Measurements from ENCODE around the gene CMYA5. TPM values are rescaled to one million over a fixed set of nuclear protein-coding genes. Genes with fewer than 3 reads are reported as not detected.
A peak's percentile ranks its signal among the peaks of the same experiment; 100 is the strongest.

The CMYA5 gene
- total RNA-seq, 4 donors from 2014 or later = 15.8 to 49.4 (median 27.0) TPM

DNA sequence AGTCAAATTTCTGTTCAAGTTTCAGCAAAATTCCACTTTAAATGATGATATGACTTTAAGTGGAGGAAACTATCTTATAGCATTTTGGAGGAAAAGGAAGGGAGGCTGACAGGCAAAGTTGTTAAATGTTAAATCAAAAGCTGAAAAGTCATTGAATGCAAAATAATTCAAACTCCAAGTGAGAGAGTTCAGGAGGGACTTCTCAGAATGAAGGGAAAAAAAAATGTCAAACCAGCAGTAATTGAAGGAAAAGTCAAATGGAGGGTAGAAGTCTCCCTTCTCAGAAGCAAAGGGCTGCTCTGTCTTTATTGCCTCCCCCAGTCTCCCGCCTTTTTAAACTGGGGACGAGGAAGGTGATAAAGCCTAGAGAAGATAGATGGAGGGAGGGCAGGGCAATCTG, 134.8 kb downstream of the CMYA5 start:
- DNase-seq = no peak
- TF ChIP-seq POLR2A (IDR thresholded peaks at IDR 0.05) = no peak
- TF ChIP-seq, protein P1, sequence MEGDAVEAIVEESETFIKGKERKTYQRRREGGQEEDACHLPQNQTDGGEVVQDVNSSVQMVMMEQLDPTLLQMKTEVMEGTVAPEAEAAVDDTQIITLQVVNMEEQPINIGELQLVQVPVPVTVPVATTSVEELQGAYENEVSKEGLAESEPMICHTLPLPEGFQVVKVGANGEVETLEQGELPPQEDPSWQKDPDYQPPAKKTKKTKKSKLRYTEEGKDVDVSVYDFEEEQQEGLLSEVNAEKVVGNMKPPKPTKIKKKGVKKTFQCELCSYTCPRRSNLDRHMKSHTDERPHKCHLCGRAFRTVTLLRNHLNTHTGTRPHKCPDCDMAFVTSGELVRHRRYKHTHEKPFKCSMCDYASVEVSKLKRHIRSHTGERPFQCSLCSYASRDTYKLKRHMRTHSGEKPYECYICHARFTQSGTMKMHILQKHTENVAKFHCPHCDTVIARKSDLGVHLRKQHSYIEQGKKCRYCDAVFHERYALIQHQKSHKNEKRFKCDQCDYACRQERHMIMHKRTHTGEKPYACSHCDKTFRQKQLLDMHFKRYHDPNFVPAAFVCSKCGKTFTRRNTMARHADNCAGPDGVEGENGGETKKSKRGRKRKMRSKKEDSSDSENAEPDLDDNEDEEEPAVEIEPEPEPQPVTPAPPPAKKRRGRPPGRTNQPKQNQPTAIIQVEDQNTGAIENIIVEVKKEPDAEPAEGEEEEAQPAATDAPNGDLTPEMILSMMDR (IDR thresholded peaks at IDR 0.05) = no peak
- H3K36me3 ChIP-seq = no peaks in the 10 kb centered on the region
- H3K9me3 ChIP-seq = no peaks in the 10 kb centered on the region
- H3K4me3 ChIP-seq = no peak overlapping the region
- no peak overlapping the region for H3K27ac ChIP-seq
- no peaks in the 10 kb centered on the region for H3K4me1 ChIP-seq
- H3K27me3 ChIP-seq = no peaks in the 10 kb centered on the region
- intact Hi-C loops (cut with DNase I; ENCODE audit: low total_unique reads) = no loop called here

DNA sequence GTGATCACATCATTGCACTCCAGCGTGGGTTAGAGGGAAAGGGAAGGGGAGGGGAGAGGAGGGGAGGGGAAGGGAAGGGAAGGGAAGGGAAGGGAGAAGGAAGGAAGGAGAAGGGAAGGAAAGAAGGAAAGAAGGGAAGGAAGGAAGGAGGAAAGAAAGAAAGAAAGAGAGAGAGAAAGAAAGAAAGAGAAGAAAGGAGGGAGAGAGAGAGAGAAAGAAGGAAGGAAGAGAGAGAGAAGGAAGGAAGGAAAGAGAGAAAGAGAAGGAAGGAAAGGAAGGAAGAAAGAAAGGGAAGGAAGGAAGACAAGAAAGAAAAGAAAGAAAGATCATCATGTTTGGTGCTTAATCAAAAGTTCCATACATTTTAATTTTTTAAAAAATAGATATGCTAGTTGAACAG, 136.2 kb downstream of the CMYA5 start:
- no peaks in the 10 kb centered on the region for H3K27me3 ChIP-seq
- intact Hi-C loops (cut with DNase I; ENCODE audit: low total_unique reads) = no loop called here
- TF ChIP-seq POLR2A (IDR thresholded peaks at IDR 0.05) = no peak
- TF ChIP-seq, protein P1 (IDR thresholded peaks at IDR 0.05) = no peak

DNA sequence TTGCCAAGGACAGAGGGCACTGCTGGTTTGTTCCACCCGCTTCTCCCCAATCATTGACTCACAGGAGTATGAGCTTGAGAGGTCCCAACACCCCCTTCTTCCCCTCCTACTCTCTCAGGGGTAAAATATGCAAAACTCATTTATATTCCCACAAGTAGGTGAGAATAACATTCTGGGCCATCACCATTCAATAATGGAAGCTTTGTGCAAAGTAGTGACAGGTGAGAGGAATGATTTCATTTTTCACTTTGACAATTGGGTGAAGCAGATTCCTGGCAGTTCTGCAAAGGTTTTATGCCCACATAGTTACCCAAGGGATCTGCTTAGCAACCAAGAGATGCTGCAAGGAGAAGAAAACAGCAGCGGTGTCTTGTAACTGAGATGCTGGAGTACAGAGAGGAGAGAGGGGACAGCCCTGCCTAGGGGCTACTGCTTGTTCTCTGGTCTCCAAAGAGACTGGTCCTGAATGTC, 137.6 kb downstream of the CMYA5 start:
- Histone ChIP-seq H3K4me1 (no peaks in the 10 kb centered on the region), H3K27me3 (no peaks in the 10 kb centered on the region), H3K4me3 (no peak overlapping the region), H3K27ac (no peak overlapping the region), H3K9me3 (no peaks in the 10 kb centered on the region), H3K36me3 (no peaks in the 10 kb centered on the region)
- TF ChIP-seq POLR2A (IDR thresholded peaks at IDR 0.05) = no peak
- TF ChIP-seq, protein P1 (IDR thresholded peaks at IDR 0.05) = no peak
- intact Hi-C loops (cut with DNase I; ENCODE audit: low total_unique reads) = no loop called here
- no peak for DNase-seq

More for the DNA sequence above, 136.2 kb downstream of the CMYA5 start:
- H3K27ac ChIP-seq = no peak overlapping the region
- no peak for DNase-seq
- no peak overlapping the region for H3K4me3 ChIP-seq
- H3K36me3 ChIP-seq = no peaks in the 10 kb centered on the region
- H3K4me1 ChIP-seq = no peaks in the 10 kb centered on the region
- no peaks in the 10 kb centered on the region for H3K9me3 ChIP-seq

DNA sequence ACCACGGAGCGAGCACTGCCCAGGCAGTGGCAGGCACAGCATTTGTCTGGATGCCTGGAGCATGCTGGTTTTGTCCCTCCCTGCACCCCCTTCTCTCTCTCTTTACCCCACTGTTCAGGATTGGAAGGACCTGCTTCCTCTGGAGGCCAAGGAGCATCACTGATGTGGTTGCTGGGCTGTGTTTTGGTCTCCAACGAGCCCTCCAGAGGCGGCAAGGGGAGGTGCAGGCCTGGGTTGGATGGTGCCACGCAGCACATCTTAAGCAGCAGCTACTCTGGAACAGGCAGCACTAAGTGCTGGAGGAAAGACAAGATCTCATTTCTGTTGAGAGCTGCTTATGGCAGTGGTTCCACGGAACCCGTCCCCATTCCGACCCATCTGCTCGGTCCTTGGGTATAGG, 139.6 kb downstream of the CMYA5 start:
- intact Hi-C loops (cut with DNase I; ENCODE audit: low total_unique reads) = no loop called here
- H3K4me3 ChIP-seq = no peak overlapping the region
- no peak overlapping the region for H3K27ac ChIP-seq
- H3K36me3 ChIP-seq = no peaks in the 10 kb centered on the region
- TF ChIP-seq, protein P1 (IDR thresholded peaks at IDR 0.05) = no peak
- no peak for TF ChIP-seq POLR2A (IDR thresholded peaks at IDR 0.05)
- no peaks in the 10 kb centered on the region for H3K9me3 ChIP-seq
- H3K4me1 ChIP-seq = no peaks in the 10 kb centered on the region
- H3K27me3 ChIP-seq = no peaks in the 10 kb centered on the region
- no peak for DNase-seq

DNA sequence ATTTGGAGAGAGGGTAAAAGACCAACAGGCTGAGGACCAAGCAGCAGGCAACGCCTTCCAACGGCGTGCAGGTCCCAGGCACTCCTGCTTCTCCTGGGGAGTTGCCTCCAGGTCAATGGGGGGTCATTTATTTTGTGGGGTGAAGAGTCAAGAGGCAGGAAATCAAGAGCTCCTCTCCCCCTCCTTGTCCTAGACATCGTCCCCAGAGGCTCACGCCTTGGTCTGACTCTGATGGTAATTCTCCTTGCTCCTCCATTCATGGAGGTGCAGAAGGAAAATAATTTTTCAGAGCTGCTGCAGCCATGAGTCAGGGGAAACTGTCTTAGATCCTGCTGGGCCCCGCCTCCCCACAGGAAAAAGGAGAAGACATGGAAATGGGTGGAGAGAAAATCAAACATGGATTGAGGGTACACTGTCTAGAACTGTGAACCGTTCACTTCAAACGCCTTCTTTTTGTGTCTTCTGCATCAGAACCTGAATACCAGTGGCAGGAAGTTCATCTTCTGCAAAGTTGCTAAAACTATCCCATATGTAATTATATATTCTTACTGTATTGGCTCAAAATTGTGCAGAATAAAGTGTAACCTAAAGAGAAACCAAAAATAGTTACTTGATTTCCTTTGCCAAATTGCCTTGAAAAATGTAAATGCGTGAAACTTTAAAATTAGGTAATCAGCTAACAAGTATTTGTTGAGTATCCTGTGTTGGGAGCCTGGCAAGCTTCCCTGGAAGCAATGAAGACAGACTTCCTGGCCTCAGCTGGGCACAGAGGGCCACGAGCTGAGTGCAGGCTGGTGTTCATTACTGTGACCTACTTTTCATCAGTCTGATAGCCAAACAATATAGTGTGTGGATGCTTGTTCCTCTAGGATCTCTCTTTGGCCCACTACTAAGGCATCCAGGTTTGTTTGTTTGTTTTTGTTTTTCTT, 142.0 kb downstream of the CMYA5 start:
- DNase-seq = no peak
- H3K27ac ChIP-seq = peak overlapping the region in 1 of 2 donors; percentile 8

More for the DNA sequence above, 142.0 kb downstream of the CMYA5 start:
- H3K36me3 ChIP-seq = no peaks in the 10 kb centered on the region
- intact Hi-C loops (cut with DNase I; ENCODE audit: low total_unique reads) = loop anchor here (10.0 kb wide), 1 partner anchor 137 kb away; no protein-coding TSS in a partner anchor
- H3K9me3 ChIP-seq = no peaks in the 10 kb centered on the region
- H3K4me1 ChIP-seq = no peaks in the 10 kb centered on the region
- H3K27me3 ChIP-seq = no peaks in the 10 kb centered on the region
- H3K4me3 ChIP-seq = no peak overlapping the region
- no peak for TF ChIP-seq POLR2A (IDR thresholded peaks at IDR 0.05)
- TF ChIP-seq, protein P1 (IDR thresholded peaks at IDR 0.05) = no peak
